Measurements from ENCODE around the gene TDRD12. TPM values are rescaled to one million over a fixed set of nuclear protein-coding genes. Genes with fewer than 3 reads are reported as not detected.

Gene TDRD12
- total and polyA plus RNA-seq, 2 of the 13 experiments (the other 11 are each of a cell fraction or from before 2014, with no cell fraction given), result 0.03 to 0.40 TPM

DNA sequence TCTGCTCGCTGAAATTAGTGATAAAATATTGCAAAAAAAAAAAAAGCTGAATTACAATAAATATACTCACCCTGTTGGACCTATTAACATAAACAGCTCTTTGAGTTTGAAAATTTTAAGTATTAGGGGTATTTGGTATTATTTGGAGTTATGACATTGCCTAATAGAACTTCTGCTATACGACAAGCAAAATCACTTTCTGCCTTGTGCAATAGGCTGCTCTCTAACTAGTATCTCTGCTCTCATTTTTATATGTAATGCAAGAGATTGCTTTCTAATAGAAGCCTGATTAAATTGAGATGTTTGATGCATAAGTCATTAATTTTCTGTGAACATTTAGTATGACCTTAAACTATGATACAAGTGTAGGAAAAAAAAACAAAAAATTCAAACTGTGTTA is 38.6 kb upstream of the TDRD12 start:
- Histone ChIP-seq H3K27me3 (ENCODE audit: control insufficient read depth in 1 of 2, insufficient read depth in 2 of 2, low read length in 2 of 2) (peaks cover 3 to 15% of the 10 kb centered on the region in 2 experiments; a peak in 4 of 5 replicates), H3K9me3 (ENCODE audit: low read length) (no peaks in the 10 kb centered on the region), H3K4me2 (ENCODE audit: low read depth, low read length) (no peak overlapping the region), H3K9ac (ENCODE audit: insufficient read depth, low read depth, low read length) (no peak overlapping the region), H3K27ac (ENCODE audit: extremely low read length, insufficient read depth, low read length) (no peak overlapping the region), H4K20me1 (ENCODE audit: insufficient read depth, low read length) (no peaks in the 10 kb centered on the region), H3K4me1 (ENCODE audit: insufficient read depth, low read length) (peaks cover 18% of the 10 kb centered on the region), H3K36me3 (replicated peaks in 1 of 2; ENCODE audit: control insufficient read depth in 1 of 2, insufficient read depth in 2 of 2, low read length in 2 of 2) (no peaks in the 10 kb centered on the region), H3K4me3 (replicated peaks in 1 of 3; ENCODE audit: insufficient read depth in 1 of 3, low read depth in 2 of 3, low read length in 3 of 3) (no peak overlapping the region), H3K79me2 (ENCODE audit: insufficient read depth, low read length) (no peaks in the 10 kb centered on the region), H2AFZ (ENCODE audit: low read length) (no peak overlapping the region)
- DNase-seq (ENCODE audit: low spot score), result no peak
- FAIRE-seq, result no peak
- ChIA-PET CTCF (ENCODE audit: low intra/inter-chr PET ratio, low total read pairs) (no interaction called here), POLR2A (interaction anchor here (3.0 kb wide), 1 partner anchor 11 kb away, joined by 9 read pairs; the partner anchor contains the start of gene NUDT19)
- TF ChIP-seq RARA (CRISPR knock-in tag; IDR thresholded peaks at IDR 0.05) (no peak), RFX3 (CRISPR knock-in tag; IDR thresholded peaks at IDR 0.05) (no peak), JUND (CRISPR knock-in tag; IDR thresholded peaks at IDR 0.05) (no peak), SIX4 (CRISPR knock-in tag; IDR thresholded peaks at IDR 0.05) (no peak), NFATC3 (CRISPR knock-in tag; IDR thresholded peaks at IDR 0.05) (no peak), ZNF235 (CRISPR knock-in tag; IDR thresholded peaks at IDR 0.05; ENCODE audit: borderline replicate concordance) (no peak), ASH2L (IDR thresholded peaks at IDR 0.05; ENCODE audit: insufficient read length, low read depth, low read length) (no peak), EHMT2 (IDR thresholded peaks at IDR 0.05; ENCODE audit: borderline replicate concordance, low read depth, low read length) (no peak), MZF1 (CRISPR knock-in tag; IDR thresholded peaks at IDR 0.05; ENCODE audit: borderline replicate concordance) (no peak), ARID2 (CRISPR knock-in tag; IDR thresholded peaks at IDR 0.05; ENCODE audit: borderline replicate concordance) (no peak), NCOR1 (IDR thresholded peaks at IDR 0.05; ENCODE audit: borderline replicate concordance, low read length) (no peak), SP5 (CRISPR knock-in tag; IDR thresholded peaks at IDR 0.05; ENCODE audit: borderline replicate concordance, low read depth) (no peak), PAWR (CRISPR knock-in tag; IDR thresholded peaks at IDR 0.05; ENCODE audit: borderline replicate concordance) (no peak), ZNF329 (CRISPR knock-in tag; IDR thresholded peaks at IDR 0.05; ENCODE audit: low read depth) (no peak), PCBP1 (IDR thresholded peaks at IDR 0.05; ENCODE audit: borderline replicate concordance, low read depth, low read length) (no peak), SCMH1 (CRISPR knock-in tag; IDR thresholded peaks at IDR 0.05; ENCODE audit: borderline replicate concordance) (no peak)
- TF ChIP-seq, protein P1, sequence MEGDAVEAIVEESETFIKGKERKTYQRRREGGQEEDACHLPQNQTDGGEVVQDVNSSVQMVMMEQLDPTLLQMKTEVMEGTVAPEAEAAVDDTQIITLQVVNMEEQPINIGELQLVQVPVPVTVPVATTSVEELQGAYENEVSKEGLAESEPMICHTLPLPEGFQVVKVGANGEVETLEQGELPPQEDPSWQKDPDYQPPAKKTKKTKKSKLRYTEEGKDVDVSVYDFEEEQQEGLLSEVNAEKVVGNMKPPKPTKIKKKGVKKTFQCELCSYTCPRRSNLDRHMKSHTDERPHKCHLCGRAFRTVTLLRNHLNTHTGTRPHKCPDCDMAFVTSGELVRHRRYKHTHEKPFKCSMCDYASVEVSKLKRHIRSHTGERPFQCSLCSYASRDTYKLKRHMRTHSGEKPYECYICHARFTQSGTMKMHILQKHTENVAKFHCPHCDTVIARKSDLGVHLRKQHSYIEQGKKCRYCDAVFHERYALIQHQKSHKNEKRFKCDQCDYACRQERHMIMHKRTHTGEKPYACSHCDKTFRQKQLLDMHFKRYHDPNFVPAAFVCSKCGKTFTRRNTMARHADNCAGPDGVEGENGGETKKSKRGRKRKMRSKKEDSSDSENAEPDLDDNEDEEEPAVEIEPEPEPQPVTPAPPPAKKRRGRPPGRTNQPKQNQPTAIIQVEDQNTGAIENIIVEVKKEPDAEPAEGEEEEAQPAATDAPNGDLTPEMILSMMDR (CRISPR knock-in tag; IDR thresholded peaks at IDR 0.05), result no peak
- TF ChIP-seq, protein P2, sequence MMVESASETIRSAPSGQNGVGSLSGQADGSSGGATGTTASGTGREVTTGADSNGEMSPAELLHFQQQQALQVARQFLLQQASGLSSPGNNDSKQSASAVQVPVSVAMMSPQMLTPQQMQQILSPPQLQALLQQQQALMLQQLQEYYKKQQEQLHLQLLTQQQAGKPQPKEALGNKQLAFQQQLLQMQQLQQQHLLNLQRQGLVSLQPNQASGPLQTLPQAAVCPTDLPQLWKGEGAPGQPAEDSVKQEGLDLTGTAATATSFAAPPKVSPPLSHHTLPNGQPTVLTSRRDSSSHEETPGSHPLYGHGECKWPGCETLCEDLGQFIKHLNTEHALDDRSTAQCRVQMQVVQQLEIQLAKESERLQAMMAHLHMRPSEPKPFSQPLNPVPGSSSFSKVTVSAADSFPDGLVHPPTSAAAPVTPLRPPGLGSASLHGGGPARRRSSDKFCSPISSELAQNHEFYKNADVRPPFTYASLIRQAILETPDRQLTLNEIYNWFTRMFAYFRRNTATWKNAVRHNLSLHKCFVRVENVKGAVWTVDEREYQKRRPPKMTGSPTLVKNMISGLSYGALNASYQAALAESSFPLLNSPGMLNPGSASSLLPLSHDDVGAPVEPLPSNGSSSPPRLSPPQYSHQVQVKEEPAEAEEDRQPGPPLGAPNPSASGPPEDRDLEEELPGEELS (CRISPR knock-in tag; IDR thresholded peaks at IDR 0.05), result no peak
- TF ChIP-seq, protein P3, sequence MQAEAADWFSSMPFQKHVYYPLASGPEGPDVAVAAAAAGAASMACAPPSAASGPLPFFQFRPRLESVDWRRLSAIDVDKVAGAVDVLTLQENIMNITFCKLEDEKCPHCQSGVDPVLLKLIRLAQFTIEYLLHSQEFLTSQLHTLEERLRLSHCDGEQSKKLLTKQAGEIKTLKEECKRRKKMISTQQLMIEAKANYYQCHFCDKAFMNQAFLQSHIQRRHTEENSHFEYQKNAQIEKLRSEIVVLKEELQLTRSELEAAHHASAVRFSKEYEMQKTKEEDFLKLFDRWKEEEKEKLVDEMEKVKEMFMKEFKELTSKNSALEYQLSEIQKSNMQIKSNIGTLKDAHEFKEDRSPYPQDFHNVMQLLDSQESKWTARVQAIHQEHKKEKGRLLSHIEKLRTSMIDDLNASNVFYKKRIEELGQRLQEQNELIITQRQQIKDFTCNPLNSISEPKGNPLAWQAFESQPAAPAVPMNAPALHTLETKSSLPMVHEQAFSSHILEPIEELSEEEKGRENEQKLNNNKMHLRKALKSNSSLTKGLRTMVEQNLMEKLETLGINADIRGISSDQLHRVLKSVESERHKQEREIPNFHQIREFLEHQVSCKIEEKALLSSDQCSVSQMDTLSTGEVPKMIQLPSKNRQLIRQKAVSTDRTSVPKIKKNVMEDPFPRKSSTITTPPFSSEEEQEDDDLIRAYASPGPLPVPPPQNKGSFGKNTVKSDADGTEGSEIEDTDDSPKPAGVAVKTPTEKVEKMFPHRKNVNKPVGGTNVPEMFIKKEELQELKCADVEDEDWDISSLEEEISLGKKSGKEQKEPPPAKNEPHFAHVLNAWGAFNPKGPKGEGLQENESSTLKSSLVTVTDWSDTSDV (CRISPR knock-in tag; IDR thresholded peaks at IDR 0.05), result no peak
- WGBS (ENCODE audit: low lambda C conversion rate), result 40% methylated on average over 2 of the region's 2 CpGs
- in situ Hi-C loops (cut with HindIII; ENCODE audit: extremely low pct_ligation_motif_present, low pct_unique_long_range_greater_than_20kb), result loop anchor here (25.0 kb wide), 1 partner anchor 456 kb away; the partner anchor contains the start of gene WDR88
- ATAC-seq, result no peak
- intact Hi-C loops (cut with micrococcal nuclease; ENCODE audit: unreplicated experiment), result no loop called here
- BruUV-seq (replicated peaks), result no TSS peak

Data from HepG2 (cell line).